ENCODE results near the gene PIK3C3.

Gene PIK3C3

DNA sequence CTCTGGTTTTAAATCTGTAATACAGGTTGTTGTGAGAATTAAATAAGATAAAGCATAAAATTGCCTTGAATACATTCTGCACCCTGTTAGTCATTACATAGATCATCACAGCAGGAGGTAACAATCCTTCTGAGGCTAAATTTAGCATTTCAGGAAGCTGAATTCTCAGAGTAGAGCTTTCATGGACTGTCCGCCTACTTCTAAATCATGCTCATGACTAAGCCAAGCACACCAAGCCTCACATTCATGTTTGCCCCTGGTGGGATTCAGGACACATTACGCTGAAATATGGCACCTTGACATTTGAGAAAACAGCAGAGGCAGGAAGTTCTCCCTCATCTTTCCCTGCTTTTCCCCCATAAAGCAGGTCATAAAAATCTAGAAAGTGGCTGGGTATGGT, 16.6 kb upstream of the PIK3C3 start:
- H3K4me3 ChIP-seq (ENCODE audit: low read depth, low read length), result no peak overlapping the region
- in situ Hi-C loops (cut with HindIII; ENCODE audit: low sequenced_read_pairs), result no loop called here
- TF ChIP-seq, protein P1, sequence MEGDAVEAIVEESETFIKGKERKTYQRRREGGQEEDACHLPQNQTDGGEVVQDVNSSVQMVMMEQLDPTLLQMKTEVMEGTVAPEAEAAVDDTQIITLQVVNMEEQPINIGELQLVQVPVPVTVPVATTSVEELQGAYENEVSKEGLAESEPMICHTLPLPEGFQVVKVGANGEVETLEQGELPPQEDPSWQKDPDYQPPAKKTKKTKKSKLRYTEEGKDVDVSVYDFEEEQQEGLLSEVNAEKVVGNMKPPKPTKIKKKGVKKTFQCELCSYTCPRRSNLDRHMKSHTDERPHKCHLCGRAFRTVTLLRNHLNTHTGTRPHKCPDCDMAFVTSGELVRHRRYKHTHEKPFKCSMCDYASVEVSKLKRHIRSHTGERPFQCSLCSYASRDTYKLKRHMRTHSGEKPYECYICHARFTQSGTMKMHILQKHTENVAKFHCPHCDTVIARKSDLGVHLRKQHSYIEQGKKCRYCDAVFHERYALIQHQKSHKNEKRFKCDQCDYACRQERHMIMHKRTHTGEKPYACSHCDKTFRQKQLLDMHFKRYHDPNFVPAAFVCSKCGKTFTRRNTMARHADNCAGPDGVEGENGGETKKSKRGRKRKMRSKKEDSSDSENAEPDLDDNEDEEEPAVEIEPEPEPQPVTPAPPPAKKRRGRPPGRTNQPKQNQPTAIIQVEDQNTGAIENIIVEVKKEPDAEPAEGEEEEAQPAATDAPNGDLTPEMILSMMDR (IDR thresholded peaks at IDR 0.05; ENCODE audit: low read depth, low read length, missing control alignments), result no peak
- peak; percentile 48 for DNase-seq (ENCODE audit: low read depth)

DNA sequence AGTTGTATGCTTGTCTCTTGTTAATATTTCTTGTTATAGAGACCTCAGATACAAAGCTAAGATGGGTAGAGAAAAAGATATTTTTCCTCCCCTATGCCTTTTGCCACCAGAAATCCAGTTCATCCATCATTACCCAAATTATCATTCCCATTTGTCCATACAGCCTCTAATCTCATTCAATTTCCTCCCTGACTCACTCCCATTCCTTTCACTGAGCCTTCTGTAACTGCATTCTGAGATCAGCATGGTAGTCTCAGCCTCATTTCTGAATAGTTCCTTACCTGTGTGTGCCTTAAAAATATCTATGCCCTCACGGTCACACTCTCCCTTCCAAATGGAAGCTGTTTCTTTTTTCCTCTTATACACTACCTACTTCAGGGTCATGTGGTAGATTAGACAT, 15.7 kb upstream of the PIK3C3 start:
- in situ Hi-C loops (cut with HindIII; ENCODE audit: low sequenced_read_pairs), result no loop called here
- DNase-seq (ENCODE audit: low read depth), result no peak
- no peak overlapping the region for H3K4me3 ChIP-seq (ENCODE audit: low read depth, low read length)
- TF ChIP-seq, protein P1 (IDR thresholded peaks at IDR 0.05; ENCODE audit: low read depth, low read length, missing control alignments), result no peak

DNA sequence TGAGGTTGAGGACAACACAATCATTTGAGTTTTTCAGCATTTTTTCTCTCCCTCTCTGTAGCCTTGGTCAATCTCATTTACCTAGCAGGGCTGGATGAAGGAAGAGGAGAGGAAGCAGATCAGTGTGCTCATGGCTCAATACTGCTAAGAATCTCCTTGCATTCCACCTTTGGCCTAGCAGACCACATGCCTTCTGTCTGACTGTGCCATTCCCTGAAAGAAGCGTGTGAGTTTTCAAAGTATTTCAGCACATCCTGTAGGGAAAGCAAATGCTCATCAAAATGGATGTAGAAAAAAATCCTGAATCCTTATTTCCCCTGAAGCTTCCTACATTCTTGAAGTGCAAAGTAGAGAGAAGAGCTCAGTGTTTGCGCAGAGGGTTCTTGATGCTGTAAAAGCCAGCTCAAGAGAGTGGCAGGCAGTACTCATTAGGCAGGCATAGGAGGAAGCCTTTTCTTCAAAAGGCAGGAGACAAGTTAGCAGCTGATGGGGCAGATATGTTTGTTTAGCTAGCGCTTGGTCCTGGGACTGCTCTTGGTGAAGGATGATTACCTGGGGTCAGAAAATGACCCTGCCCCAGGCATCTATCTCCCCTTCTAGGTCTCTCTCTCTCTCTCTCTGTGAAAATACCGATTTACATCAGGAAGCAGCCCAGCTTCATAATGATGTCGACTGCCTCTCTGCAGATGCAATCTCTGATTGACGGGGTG, 14.4 kb upstream of the PIK3C3 start:
- no peak overlapping the region for H3K4me3 ChIP-seq (ENCODE audit: low read depth, low read length)
- TF ChIP-seq, protein P1 (IDR thresholded peaks at IDR 0.05; ENCODE audit: low read depth, low read length, missing control alignments), result no peak
- DNase-seq (ENCODE audit: low read depth), result peak; percentile 86
- in situ Hi-C loops (cut with HindIII; ENCODE audit: low sequenced_read_pairs), result no loop called here

- in situ Hi-C loops (cut with HindIII; ENCODE audit: low sequenced_read_pairs), result no loop called here
- H3K4me3 ChIP-seq (ENCODE audit: low read depth, low read length), result no peak overlapping the region
- DNase-seq (ENCODE audit: low read depth), result no peak
- TF ChIP-seq, protein P1 (IDR thresholded peaks at IDR 0.05; ENCODE audit: low read depth, low read length, missing control alignments), result no peak
Observed at GRCh38 chr18:41942254-41942653, 12.8 kb upstream of the PIK3C3 start.

GRCh38 chr18:41948544-41949110, 6.4 kb upstream of the PIK3C3 start:
- DNase-seq (ENCODE audit: low read depth), result no peak
- TF ChIP-seq, protein P1 (IDR thresholded peaks at IDR 0.05; ENCODE audit: low read depth, low read length, missing control alignments), result no peak
- H3K4me3 ChIP-seq (ENCODE audit: low read depth, low read length), result no peak overlapping the region
- in situ Hi-C loops (cut with HindIII; ENCODE audit: low sequenced_read_pairs), result no loop called here

- DNase-seq (ENCODE audit: low read depth), result no peak
- H3K4me3 ChIP-seq (ENCODE audit: low read depth, low read length), result no peak overlapping the region
- in situ Hi-C loops (cut with HindIII; ENCODE audit: low sequenced_read_pairs), result no loop called here
- TF ChIP-seq, protein P1 (IDR thresholded peaks at IDR 0.05; ENCODE audit: low read depth, low read length, missing control alignments), result no peak
Observed at GRCh38 chr18:41949206-41949920, 5.7 kb upstream of the PIK3C3 start.

Data from astrocyte of the cerebellum (primary cell).